HG03571 (cell line): Measurements from ENCODE around the gene NBPF20.
"Not testable (repeated sequence)": the region's sequence is repeated elsewhere in the genome, so short reads cannot be mapped to it uniquely, and the experiment has no call there.

Source experiments
- ATAC-seq: cut with Tn5 transposase; IDR thresholded peaks from one replicate; pipeline ENCODE4 v1.9.1; 2021; ENCODE audit not compliant: unreplicated experiment

The NBPF20 gene

GRCh38 chr1:145425436-145426029 lies at the start of gene NBPF20:
TSS of gene NBPF20 (minus strand) at chr1:145425603. CDS start at chr1:145405272, 20,331 bp downstream.
- peak; percentile 97 for ATAC-seq

- not testable (repeated sequence) for ATAC-seq
These were observed 49.5 kb upstream of the NBPF20 start for GRCh38 chr1:145474837-145475368.

GRCh38 chr1:145472731-145473130 lies 47.3 kb upstream of the NBPF20 start:
- ATAC-seq = not testable (repeated sequence)

- not testable (repeated sequence) for ATAC-seq
These were observed 46.0 kb upstream of the NBPF20 start for GRCh38 chr1:145471365-145471764.

GRCh38 chr1:145465405-145466144 lies 40.2 kb upstream of the NBPF20 start:
- peak; percentile 81 for ATAC-seq

GRCh38 chr1:145464708-145465336 lies 39.4 kb upstream of the NBPF20 start:
- peak; percentile 7 for ATAC-seq

- ATAC-seq = not testable (repeated sequence)
These were observed 38.6 kb upstream of the NBPF20 start for GRCh38 chr1:145464017-145464416.

GRCh38 chr1:145460684-145461083 lies 35.3 kb upstream of the NBPF20 start:
- not testable (repeated sequence) for ATAC-seq

GRCh38 chr1:145460048-145460447 lies 34.6 kb upstream of the NBPF20 start:
- not testable (repeated sequence) for ATAC-seq

- ATAC-seq = not testable (repeated sequence)
These were observed 34.2 kb upstream of the NBPF20 start for GRCh38 chr1:145459591-145459990.

- ATAC-seq = not testable (repeated sequence)
These were observed 33.7 kb upstream of the NBPF20 start for GRCh38 chr1:145459063-145459462.

GRCh38 chr1:145454824-145455177 lies 29.4 kb upstream of the NBPF20 start:
- ATAC-seq = not testable (repeated sequence)

GRCh38 chr1:145453873-145454823 lies 28.7 kb upstream of the NBPF20 start:
- ATAC-seq = not testable (repeated sequence)

- not testable (repeated sequence) for ATAC-seq
These were observed 27.1 kb upstream of the NBPF20 start for GRCh38 chr1:145452506-145452905.

- ATAC-seq = not testable (repeated sequence)
These were observed 26.5 kb upstream of the NBPF20 start for GRCh38 chr1:145451914-145452313.

- ATAC-seq = not testable (repeated sequence)
These were observed 19.8 kb upstream of the NBPF20 start for GRCh38 chr1:145445219-145445618.

GRCh38 chr1:145442340-145442739 lies 16.9 kb upstream of the NBPF20 start:
- not testable (repeated sequence) for ATAC-seq

GRCh38 chr1:145431363-145432256 lies 6.2 kb upstream of the NBPF20 start:
- not testable (repeated sequence) for ATAC-seq

- ATAC-seq = not testable (repeated sequence)
These were observed 5.4 kb upstream of the NBPF20 start for GRCh38 chr1:145430830-145431229.
